CD4-positive, alpha-beta T cell treated with Interleukin-17A for 4 hours (primary cell): ENCODE results near the gene ADNP2.

Experiments used
- DNase-seq: peaks from one replicate; pipeline ENCODE4 v3.0.0-alpha.2; 2020; ENCODE audit warnings: mixed read lengths

The ADNP2 gene

GRCh38 chr18:80175451-80176204 lies 66.6 kb downstream of the ADNP2 start:
- peak; percentile 23 for DNase-seq

DNA sequence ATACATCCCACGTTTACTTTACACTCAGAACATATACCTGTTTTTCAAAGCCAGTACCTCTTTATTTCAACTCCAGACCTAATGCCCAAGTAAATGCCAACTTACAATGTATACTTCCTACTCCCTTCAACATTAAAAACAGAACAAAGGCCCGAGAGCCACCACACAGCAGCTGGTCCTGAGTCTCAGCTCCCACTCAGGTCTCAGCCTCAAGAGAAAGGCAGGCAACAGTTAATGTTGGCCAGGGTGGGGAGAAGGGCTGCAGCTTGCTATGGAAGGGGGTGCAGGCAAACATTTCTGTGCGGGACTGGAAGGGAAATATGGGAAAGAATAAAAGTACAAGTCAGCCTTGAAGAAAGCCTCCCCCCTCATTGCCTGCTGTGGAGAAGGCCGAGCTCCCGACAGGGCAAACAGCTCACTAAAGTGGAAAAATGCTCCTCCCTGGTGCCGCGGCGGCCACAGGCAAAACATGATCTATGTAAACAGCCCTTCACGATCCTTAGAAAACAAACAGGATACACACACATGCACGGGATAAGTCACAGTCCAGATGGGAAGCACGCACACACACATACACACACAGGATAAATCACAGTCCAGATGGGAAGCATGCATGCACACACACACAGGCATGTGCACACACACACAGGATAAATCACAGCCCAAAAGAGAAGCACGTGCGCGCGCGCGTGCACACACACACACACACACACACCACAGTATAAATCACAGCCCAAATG lies 67.4 kb downstream of the ADNP2 start:
- no peak for DNase-seq

DNA sequence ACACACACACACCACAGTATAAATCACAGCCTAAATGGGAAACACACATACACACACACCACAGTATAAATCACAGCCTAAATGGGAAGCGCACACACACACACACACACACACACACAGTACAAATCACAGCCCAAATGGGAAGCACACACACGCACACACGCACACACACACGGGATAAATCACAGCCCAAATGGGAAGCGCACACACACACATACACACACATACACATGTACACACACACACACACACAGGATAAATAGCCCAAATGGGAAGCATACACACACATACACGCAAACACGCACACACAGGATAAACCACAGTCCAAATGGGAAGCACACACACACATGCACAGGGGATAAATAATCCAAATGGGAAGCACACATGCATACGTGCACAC lies 68.1 kb downstream of the ADNP2 start:
- no peak for DNase-seq

GRCh38 chr18:80178935-80179818 lies 70.1 kb downstream of the ADNP2 start:
- DNase-seq: no peak

- no peak for DNase-seq
Observed at GRCh38 chr18:80179857-80180558, 70.9 kb downstream of the ADNP2 start.

DNA sequence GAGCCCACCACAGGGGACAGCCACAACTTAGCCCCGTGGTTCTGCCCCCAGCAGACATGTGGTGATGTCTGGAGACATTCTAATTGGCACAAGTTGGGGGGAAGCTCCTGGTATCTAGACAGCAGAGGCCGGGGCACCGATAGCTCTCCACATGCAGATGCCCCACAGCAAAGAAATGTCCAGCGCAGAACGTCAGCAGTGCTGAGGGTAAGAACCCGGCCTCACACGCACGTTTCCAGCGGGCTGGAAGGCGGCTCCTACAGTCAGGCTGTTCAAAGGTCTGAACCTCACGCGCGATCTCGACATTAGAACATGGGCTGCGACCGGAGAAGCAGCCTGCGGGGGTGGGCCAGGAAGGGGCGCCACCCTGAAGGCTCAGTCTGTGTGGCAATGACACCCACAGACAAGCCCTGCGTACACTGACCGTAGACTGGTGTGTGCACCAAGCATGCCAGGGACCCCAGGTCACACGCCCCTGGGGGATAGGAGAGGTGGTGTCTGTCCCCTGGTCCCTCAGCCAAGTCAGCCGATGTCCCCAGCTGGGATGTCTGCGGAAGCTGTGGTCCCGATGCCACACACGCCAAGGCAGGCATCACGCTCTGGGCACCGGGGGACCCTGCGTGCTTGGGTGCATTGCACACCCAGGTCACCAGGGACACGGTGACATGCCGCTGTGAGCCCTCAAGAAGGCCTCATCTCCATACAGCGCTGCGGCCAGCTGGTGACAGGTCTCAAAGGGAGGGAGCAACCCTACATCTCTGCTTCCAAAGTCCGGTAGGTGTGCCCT lies 71.9 kb downstream of the ADNP2 start:
- no peak for DNase-seq

DNA sequence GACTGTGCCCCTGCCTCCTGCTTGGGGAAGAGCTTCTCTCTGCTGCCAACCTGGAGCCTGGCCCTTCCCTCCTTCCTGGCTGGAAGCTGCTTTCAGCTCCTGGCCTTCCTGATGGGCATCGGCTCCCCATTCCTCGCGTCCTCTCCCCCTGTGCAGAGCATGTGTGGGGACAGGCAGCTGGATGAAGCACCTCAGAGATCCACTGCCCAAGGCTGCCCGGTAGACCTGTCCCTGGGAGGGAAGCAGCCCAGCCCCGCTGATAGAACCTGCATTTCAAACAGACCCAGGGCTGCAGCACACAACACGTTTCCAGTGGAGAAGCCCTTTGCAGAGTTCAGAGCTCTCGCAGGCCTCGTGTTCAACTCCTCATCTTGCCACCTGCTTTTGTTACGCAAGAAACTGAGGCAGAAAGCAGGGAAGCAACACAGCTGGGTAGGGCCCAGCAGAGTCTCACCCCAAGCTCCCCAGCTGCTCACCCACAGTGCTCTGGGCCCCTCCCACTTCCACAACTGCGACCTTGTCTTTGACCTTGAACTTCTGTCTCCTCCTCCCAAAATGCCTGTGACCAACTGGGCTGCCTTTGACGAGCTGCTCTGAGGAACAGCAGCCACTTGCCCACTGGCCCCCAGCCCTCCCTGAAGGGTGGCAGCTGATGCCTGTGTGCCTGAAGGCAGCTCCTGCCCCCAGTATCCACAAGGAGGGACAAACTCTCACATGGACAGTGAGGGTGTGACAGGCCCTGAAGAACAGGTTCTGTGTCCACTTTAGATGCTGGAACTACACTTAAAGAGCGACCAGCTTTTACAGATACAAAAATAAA lies 72.8 kb downstream of the ADNP2 start:
- no peak for DNase-seq

DNA sequence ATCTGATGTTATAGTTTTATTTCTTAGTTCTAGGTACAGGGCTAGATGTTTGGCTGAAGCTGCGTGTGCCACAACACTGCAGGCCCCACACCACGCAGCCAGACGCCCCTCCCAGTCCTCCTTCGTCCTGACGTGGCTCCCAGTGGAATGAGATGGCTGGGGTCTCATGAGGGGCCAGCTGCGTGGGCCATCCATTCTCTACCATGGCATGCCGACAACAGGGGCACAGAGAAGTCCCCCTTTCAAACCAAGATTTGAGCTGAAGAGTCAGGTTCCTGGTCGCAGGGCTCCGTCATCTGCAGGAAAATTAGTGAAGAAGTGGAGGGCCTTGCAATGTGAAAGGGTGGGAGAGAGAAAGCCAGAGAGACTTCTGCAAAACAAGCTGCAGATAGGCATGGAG lies 73.8 kb downstream of the ADNP2 start:
- DNase-seq: no peak

DNA sequence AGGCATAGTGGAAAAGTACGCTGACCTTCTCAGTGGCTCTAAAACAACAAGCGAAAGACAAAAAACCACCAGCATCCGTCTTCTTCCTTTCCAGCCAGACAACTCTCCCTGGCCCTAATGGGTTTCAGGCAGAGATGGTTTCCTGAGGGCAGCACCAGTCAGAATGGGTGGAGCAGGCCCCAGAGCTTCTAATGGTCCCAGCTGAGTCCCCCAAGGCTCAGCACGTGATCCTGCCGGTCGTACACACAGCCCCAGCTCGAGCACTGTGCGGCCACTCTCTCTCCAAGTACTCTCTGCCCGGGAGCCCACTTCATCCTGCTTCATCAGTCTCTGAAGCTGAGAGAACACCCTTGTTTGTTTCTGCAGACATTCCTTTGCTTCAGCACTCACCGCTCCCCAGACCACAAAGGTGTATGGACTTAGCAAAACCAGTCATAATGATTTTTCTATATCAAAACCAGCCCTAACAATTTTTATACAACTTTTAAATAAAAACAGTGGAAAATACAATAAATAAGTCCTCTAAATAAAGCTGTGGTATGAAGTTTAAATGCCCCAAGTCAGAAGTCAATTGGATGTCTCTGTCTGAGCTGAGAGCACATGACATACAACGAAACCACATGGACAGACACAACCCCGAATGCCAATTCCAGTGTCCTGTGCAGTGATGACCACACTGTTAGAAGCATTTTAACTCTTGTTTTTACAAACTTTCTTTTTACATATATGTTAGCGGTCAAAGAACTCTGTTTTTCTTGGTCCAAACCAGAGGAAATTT lies 74.4 kb downstream of the ADNP2 start:
- DNase-seq: no peak

DNA sequence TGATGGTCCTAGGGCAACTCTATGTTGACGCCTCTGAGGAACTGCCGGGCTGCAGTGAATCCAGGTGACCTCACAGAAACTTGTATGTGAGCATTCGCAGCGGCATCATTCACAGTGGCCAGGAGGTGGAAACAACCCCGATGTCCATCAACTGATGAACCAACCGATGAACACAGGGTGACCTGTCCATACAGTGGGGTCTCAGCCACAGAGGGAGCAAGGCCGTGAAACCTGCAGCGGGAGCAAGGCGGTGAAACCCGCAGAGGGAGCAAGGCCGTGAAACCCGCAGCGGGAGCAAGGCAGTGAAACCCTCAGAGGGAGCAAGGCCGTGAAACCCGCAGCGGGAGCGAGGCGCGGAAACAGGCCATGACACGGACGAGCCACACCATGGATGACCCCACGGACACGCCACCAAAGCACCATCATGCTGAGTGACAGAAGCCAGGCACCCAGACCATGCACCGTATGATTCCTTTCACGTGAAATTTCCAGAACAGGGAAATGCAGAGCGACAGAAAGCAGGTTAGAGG lies 75.2 kb downstream of the ADNP2 start:
- DNase-seq: no peak

DNA sequence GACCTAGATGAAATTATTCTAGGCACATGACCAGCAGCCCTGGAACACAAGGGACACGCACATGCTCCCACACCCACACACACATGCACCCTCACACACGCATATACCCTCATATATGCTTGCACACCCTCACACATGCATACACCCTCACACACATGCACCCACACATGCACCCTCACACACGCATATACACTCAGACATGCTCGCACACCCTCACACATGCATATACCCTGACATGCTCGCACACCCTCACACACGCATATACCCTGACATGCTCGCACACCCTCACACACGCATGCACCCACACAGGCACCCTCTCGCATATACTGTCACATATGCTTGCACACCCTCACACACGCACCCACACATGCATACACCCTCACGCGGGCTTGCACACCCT lies 76.5 kb downstream of the ADNP2 start:
- no peak for DNase-seq

GRCh38 chr18:80187956-80188642 lies 79.0 kb downstream of the ADNP2 start:
- DNase-seq: no peak

DNA sequence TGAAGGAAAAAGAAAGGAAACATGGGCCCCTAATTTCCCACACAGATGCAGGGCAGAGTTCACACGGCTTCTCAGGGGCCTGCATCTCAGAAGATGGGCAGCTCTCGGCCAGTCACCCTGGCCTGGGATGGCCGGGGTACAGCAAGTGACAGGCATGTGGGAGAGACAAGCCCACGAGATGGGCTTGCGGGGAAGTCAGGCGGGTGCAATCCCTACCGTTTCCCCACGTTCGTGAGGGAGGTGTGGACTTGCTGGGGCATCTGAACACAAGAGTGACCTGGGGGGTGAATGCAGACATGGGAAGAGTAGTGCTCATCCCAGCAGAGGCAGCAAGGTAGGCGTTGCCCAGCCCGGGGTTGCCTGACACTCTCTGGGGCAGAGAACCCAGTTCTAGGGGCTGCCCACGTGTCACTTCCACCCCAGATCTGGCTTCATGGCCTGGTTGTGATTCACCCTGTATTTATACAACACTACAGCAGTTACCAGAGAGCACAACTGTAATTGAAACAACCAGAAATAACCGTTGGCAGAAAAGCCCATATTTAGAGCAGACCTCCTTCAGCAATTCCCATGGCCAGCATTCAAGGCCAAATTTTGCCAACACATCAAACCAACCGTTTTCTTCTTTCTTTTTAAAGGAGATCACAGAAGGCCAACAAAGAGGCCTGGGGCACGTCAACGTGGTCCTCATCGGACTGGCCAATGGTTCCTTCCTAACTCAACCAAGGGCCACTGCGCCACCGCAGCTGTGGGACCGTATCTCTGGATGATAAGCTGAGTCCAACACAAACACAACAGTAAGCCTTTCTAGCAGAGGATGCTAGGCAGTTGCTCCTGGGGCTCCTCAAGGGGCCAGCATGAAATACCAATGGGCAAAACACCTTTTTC lies 79.8 kb downstream of the ADNP2 start:
- no peak for DNase-seq

- no peak for DNase-seq
Observed at GRCh38 chr18:80189531-80189865, 80.4 kb downstream of the ADNP2 start.
